CD4-positive, alpha-beta T cell (primary cell): ENCODE results near the gene ITPKB. TPM values are rescaled to one million over a fixed set of nuclear protein-coding genes. Genes with fewer than 3 reads are reported as not detected.
"Not testable (repeated sequence)": the region's sequence is repeated elsewhere in the genome, so short reads cannot be mapped to it uniquely, and the experiment has no call there.

Experiments used
- ATAC-seq: fragments of 200-7000 bp; cut with Tn5 transposase; one replicate; pipeline ENCODE4 v1.10.0; 2022; ENCODE audit warnings: mild to moderate bottlenecking; ENCODE audit not compliant: poor library complexity
- CTCF ChIA-PET: fragments of 350-600 bp; sonication (Branson Sonifier 250); formaldehyde crosslinking; loops from one replicate; lab custom pipeline; 2021; ENCODE audit warnings: antibody characterized with exemption, inconsistent platforms; lab: Charles Lee
- POLR2A ChIA-PET: fragments of 350-600 bp; sonication (Branson Sonifier 250); formaldehyde crosslinking; loops from one replicate; lab custom pipeline; 2021; ENCODE audit warnings: antibody characterized with exemption, inconsistent platforms; lab: Charles Lee
- DNase-seq, 14 experiments: peaks; one replicate each; pipeline ENCODE4 v3.0.0-alpha.2; 2013 to 2020; ENCODE audit warnings: mixed read lengths in 2 of 14
- H3K27ac ChIP-seq, 2 donors: one replicate each; pipeline versions ENCODE4 v1.5.1 to v1.7.0; 2013; ENCODE audit warnings: low read length in 2 of 2, low read depth in 1 of 2, mild to moderate bottlenecking in 1 of 2
- H3K27me3 ChIP-seq, 2 experiments: 1 replicate in 1 of 2; 2 replicates in 1 of 2; pipeline versions ENCODE4 v1.6.1 to v1.7.0; 2013; ENCODE audit warnings: low read length in 2 of 2, control low read depth in 1 of 2, mild to moderate bottlenecking in 1 of 2, moderate library complexity in 1 of 2; ENCODE audit not compliant: insufficient read depth in 2 of 2, control insufficient read depth in 1 of 2
- H3K36me3 ChIP-seq: one replicate; pipeline ENCODE4 v1.6.1; 2013; ENCODE audit warnings: low read length, control low read depth; ENCODE audit not compliant: insufficient read depth
- H3K4me1 ChIP-seq: one replicate; pipeline ENCODE4 v1.6.1; 2013; ENCODE audit warnings: low read length, control low read depth; ENCODE audit not compliant: insufficient read depth
- H3K4me3 ChIP-seq: one replicate; pipeline ENCODE4 v1.5.1; 2013; ENCODE audit warnings: mild to moderate bottlenecking, low read length, moderate library complexity
- H3K9me3 ChIP-seq, 2 experiments: 1 replicate in 1 of 2; 2 replicates in 1 of 2; pipeline versions ENCODE4 v1.6.1 to v1.7.0; 2013; ENCODE audit warnings: low read length in 2 of 2, mild to moderate bottlenecking in 2 of 2, control low read depth in 1 of 2, moderate library complexity in 1 of 2; ENCODE audit not compliant: control insufficient read depth in 1 of 2, insufficient read depth in 1 of 2
- H3K27ac Mint-ChIP-seq: one replicate; pipeline ENCODE4 v1.8.0; 2020; ENCODE audit warnings: mixed read lengths
- H3K27me3 Mint-ChIP-seq: one replicate; pipeline ENCODE4 v1.8.0; 2021; ENCODE audit warnings: mixed read lengths
- H3K36me3 Mint-ChIP-seq: one replicate; pipeline ENCODE4 v1.8.0; 2021; ENCODE audit warnings: low read depth, mixed read lengths
- H3K4me1 Mint-ChIP-seq: one replicate; pipeline ENCODE4 v1.8.0; 2021; ENCODE audit warnings: low read depth, mixed read lengths
- H3K4me3 Mint-ChIP-seq: one replicate; pipeline ENCODE4 v1.8.0; 2020; ENCODE audit warnings: mild to moderate bottlenecking, mixed read lengths
- H3K9me3 Mint-ChIP-seq: one replicate; pipeline ENCODE4 v1.8.0; 2020; ENCODE audit warnings: mixed read lengths
- intact Hi-C, 2 experiments: fragments of 100-400 bp; cut with DNase I in 1 of 2; cut with micrococcal nuclease in 1 of 2; formaldehyde crosslinking; loops; one replicate each; pipeline versions ENCODE4 v1.15.1 to v1.9.0; 2023 to 2025; cut with DNase I, micrococcal nuclease
- total RNA-seq, 174 experiments: library from RNA in 2 of 174; stranded (reverse) in 2 of 174; gene quantifications; one replicate each; pipeline ENCODE4 v1.2.3 and lab custom pipeline; 2021 to 2026
- TF ChIP-seq, protein P1 (sequence below): fragments of 200-600 bp; IDR thresholded peaks from one replicate; pipeline ENCODE4 v1.8.0; 2022; ENCODE audit warnings: antibody characterized with exemption, mild to moderate bottlenecking

ITPKB gene
- total RNA-seq, 2 experiments from 2014 or later: 565 to 583 TPM

DNA sequence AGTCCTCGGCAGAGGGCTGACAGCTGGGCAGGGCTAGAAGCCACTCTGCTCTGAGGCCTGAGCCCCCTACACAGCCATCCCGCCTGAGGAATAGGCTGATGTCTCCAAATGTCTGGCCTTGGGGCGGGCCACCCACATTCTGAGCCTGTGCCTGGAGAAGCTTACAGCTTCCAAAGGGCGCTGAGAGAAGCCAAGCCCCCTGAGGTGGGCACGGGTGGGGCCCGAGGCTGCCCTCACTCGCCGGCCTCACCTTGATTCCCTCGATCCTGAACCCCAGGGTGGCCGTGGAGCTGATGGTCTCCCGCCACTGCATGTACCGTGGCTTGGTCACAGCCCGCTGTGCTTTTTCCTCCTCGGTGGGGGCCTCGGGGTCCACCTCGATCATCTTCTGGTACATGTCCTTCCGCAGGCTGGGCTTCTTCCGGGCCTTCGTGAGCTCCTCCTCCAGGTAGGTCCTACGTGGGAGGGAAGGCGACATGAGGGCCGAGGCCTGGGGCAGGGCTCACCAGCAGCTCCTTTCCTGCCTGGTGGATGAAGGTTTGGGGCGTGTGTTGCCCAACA is 97.3 kb downstream of the ITPKB start:
- H3K27me3 ChIP-seq: no peaks in the 10 kb centered on the region
- peaks cover 78% of the 10 kb centered on the region for H3K4me1 ChIP-seq
- H3K36me3 ChIP-seq: peaks cover 98% of the 10 kb centered on the region
- Mint-ChIP-seq H3K9me3 (no peaks in the 10 kb centered on the region), H3K36me3 (peaks cover 96% of the 10 kb centered on the region), H3K4me3 (no peak overlapping the region), H3K4me1 (peaks cover 56% of the 10 kb centered on the region), H3K27ac (no peak overlapping the region), H3K27me3 (no peaks in the 10 kb centered on the region)
- H3K4me3 ChIP-seq: no peak overlapping the region
- ATAC-seq (no peak), DNase-seq (peak in 1 of 14 experiments; percentile 2)
- TF ChIP-seq, protein P1, sequence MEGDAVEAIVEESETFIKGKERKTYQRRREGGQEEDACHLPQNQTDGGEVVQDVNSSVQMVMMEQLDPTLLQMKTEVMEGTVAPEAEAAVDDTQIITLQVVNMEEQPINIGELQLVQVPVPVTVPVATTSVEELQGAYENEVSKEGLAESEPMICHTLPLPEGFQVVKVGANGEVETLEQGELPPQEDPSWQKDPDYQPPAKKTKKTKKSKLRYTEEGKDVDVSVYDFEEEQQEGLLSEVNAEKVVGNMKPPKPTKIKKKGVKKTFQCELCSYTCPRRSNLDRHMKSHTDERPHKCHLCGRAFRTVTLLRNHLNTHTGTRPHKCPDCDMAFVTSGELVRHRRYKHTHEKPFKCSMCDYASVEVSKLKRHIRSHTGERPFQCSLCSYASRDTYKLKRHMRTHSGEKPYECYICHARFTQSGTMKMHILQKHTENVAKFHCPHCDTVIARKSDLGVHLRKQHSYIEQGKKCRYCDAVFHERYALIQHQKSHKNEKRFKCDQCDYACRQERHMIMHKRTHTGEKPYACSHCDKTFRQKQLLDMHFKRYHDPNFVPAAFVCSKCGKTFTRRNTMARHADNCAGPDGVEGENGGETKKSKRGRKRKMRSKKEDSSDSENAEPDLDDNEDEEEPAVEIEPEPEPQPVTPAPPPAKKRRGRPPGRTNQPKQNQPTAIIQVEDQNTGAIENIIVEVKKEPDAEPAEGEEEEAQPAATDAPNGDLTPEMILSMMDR: no peak
- POLR2A ChIA-PET: interaction anchor here (0.6 to 1.5 kb wide), 4 partner anchors 11 to 186 kb away, joined by 3 to 7 read pairs (median 4); no protein-coding TSS in a partner anchor
- intact Hi-C loops: no loop called here
- peak overlapping the region in 1 of 2 donors; percentile 19 for H3K27ac ChIP-seq
- no peaks in the 10 kb centered on the region for H3K9me3 ChIP-seq
- CTCF ChIA-PET: interaction anchor here (0.8 to 1.5 kb wide), 3 partner anchors 12 to 186 kb away, joined by 4 read pairs; no protein-coding TSS in a partner anchor

DNA sequence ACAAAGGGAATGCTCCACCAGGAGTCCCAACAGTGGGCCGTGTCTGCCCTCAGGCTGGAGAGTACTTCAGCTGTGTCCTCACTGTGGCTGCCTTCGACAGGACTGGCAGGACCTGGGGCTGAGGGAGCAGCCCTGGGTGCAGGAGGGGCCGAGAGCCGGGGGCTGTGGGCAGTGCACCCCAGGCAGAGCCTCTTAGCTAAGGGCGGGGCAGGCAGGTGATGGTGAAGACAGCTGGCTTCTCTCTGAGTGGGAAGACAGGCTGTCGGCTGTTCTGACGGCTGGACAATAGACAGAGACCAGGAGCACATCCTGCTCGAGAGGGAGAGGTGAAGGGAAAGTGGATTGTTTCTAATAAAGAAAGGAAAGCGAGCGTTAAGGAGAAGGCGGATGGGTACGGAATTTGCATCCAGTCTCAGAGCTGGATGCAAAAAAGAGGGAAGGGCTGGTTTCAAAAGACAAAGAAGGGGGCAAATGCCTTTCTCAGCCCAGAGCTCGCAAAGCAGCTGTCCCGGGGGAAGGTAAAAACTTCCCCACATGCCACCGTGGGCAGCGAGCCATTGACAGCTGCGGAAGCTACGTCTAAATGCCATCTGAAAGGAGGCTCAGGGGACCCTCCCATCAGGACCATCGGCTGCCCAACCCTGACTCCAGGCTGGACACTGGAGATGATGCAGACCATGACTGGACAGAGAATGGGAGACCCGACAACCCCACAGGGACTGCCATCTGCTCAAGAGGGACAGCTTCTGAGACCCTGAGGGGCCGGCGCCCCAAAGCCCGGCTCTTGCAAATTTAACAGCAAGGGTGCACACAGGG is 98.6 kb downstream of the ITPKB start:
- Mint-ChIP-seq H3K36me3 (peaks cover 93% of the 10 kb centered on the region), H3K4me3 (no peak overlapping the region)

DNA sequence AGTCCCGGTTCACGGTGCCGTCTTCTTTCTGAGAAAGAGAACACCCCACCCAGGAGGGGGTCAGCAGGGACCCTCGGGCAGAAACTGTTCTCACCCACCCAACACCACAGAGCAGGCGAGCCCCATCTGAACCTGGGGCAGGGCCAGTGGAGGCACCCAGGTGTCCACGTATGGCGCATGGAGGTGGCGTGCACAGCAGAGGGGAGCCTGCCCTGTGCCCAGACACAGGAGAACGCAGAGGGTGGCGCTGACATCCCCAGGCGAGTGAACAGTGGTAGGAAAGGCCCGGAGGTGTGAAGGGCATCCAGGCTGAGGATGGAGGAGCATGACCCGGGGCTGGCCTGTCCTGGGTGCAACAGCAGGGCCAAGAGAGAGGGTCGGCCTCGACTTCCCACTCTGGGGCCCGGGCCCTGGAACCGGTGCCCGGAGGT is 99.4 kb downstream of the ITPKB start:
- Mint-ChIP-seq H3K4me3 (no peak overlapping the region), H3K27ac (peak overlapping the region; percentile 55), H3K4me1 (peaks cover 54% of the 10 kb centered on the region), H3K9me3 (no peaks in the 10 kb centered on the region), H3K27me3 (no peaks in the 10 kb centered on the region), H3K36me3 (peaks cover 92% of the 10 kb centered on the region)
- TF ChIP-seq, protein P1: no peak
- CTCF ChIA-PET: no interaction called here
- POLR2A ChIA-PET: no interaction called here
- H3K27ac ChIP-seq: peak overlapping the region in 1 of 2 donors; percentile 9
- DNase-seq: peak in 1 of 14 experiments; percentile 2
- no peak for ATAC-seq
- H3K36me3 ChIP-seq: peaks cover 93% of the 10 kb centered on the region
- intact Hi-C loops: no loop called here
- peaks cover 77% of the 10 kb centered on the region for H3K4me1 ChIP-seq
- no peaks in the 10 kb centered on the region for H3K27me3 ChIP-seq
- H3K9me3 ChIP-seq: no peaks in the 10 kb centered on the region
- no peak overlapping the region for H3K4me3 ChIP-seq

More for the DNA sequence above, 98.6 kb downstream of the ITPKB start:
- H3K4me1 ChIP-seq: peaks cover 77% of the 10 kb centered on the region
- no peaks in the 10 kb centered on the region for H3K27me3 Mint-ChIP-seq
- peaks cover 98% of the 10 kb centered on the region for H3K36me3 ChIP-seq
- H3K4me1 Mint-ChIP-seq: peaks cover 55% of the 10 kb centered on the region
- no peak overlapping the region for H3K4me3 ChIP-seq
- H3K27me3 ChIP-seq: no peaks in the 10 kb centered on the region
- H3K9me3 Mint-ChIP-seq: no peaks in the 10 kb centered on the region
- ATAC-seq (no peak), DNase-seq (peak in 1 of 14 experiments; percentile 2)
- peak overlapping the region in 1 of 2 donors; percentile 9 for H3K27ac ChIP-seq
- POLR2A ChIA-PET: interaction anchor here (1.4 kb wide), 1 partner anchor 187 kb away, joined by 4 read pairs; no protein-coding TSS in a partner anchor
- no peaks in the 10 kb centered on the region for H3K9me3 ChIP-seq
- CTCF ChIA-PET: interaction anchor here (0.8 to 1.5 kb wide), 3 partner anchors 13 to 188 kb away, joined by 4 read pairs; no protein-coding TSS in a partner anchor
- TF ChIP-seq, protein P1: no peak
- intact Hi-C loops: no loop called here
- peak overlapping the region; percentile 85 for H3K27ac Mint-ChIP-seq

DNA sequence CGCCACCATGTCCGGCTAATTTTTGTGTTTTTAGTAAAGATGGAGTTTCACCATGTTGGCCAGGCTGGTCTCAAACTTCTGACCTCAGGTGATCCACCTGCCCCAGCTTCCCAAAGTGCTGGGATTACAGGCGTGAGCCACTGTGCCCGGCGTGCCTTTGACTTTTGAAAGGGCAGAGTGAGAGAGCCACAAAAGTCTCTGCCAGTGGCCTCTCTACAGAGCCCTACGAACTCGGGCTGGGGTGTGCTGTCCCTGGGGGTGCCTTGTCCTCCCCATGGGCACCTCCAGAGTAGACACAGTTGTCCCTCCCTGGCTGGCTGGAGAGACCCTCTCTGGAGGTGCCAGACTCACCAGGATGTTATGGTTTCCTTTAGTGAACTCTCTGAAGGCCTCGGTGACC is 99.9 kb downstream of the ITPKB start:
- intact Hi-C loops, ATAC-seq, H3K27me3 Mint-ChIP-seq, H3K4me3 Mint-ChIP-seq, H3K27me3 ChIP-seq, H3K4me3 ChIP-seq, H3K9me3 Mint-ChIP-seq, CTCF ChIA-PET, H3K9me3 ChIP-seq, H3K27ac ChIP-seq: not testable (repeated sequence)
- peak in 2 of 14 experiments; percentile 2 to 29 for DNase-seq
- H3K27ac Mint-ChIP-seq: peak overlapping the region; percentile 55
- Histone ChIP-seq H3K4me1 (peaks cover 77% of the 10 kb centered on the region), H3K36me3 (peaks cover 93% of the 10 kb centered on the region)
- peaks cover 92% of the 10 kb centered on the region for H3K36me3 Mint-ChIP-seq
- H3K4me1 Mint-ChIP-seq: peaks cover 54% of the 10 kb centered on the region
- POLR2A ChIA-PET: interaction anchor here (1.1 to 2.1 kb wide), 2 partner anchors 14 to 100 kb away, joined by 3 to 7 read pairs; partner anchors contain the start of gene ITPKB
